ENCODE data around the gene ATAD1.
"Not testable (repeated sequence)": the region's sequence is repeated elsewhere in the genome, so short reads cannot be mapped to it uniquely, and the experiment has no call there.

ATAD1 gene

DNA sequence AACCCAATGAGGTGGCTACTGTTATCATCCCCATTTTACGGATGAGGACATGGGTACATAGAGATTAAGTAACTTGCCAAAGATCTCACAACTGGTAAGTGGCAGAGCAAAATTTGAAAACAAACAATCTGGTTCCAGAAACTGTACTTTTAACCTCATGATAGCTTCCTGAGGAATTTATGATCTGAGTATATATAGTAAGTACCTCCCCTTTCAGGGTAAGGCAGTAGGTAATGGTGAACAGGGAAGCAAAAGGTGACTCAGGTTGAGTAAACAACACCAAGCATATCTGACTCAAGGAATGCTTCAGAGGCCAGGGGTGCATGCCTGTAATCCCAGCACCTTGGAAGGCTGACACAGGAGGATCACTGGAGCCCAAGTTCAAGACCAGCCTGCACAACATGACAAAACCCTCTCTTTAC lies 24.2 kb upstream of the ATAD1 start:
- H3K27me3 ChIP-seq (ENCODE audit: insufficient read depth, low read length) = no peaks in the 10 kb centered on the region
- no peak overlapping the region for H2AFZ ChIP-seq (ENCODE audit: low read depth, low read length)
- no peaks in the 10 kb centered on the region for H3K36me3 ChIP-seq (ENCODE audit: insufficient read depth, low read length)
- H3K4me1 ChIP-seq (ENCODE audit: insufficient read depth, low read length) = no peaks in the 10 kb centered on the region
- no peak overlapping the region for H3K4me3 ChIP-seq (ENCODE audit: low read length)
- no peaks in the 10 kb centered on the region for H3K9me3 ChIP-seq (ENCODE audit: low read length)

GRCh38 chr10:87841186-87841585 lies 23.2 kb upstream of the ATAD1 start:
- H3K36me3 ChIP-seq (ENCODE audit: insufficient read depth, low read length) = no peaks in the 10 kb centered on the region
- H3K9me3 ChIP-seq (ENCODE audit: low read length) = no peaks in the 10 kb centered on the region
- H3K4me1 ChIP-seq (ENCODE audit: insufficient read depth, low read length) = no peaks in the 10 kb centered on the region
- no peak overlapping the region for H3K4me3 ChIP-seq (ENCODE audit: low read length)
- no peaks in the 10 kb centered on the region for H3K27me3 ChIP-seq (ENCODE audit: insufficient read depth, low read length)
- H2AFZ ChIP-seq (ENCODE audit: low read depth, low read length) = no peak overlapping the region

- Histone ChIP-seq H2AFZ (ENCODE audit: low read depth, low read length) (no peak overlapping the region), H3K27me3 (ENCODE audit: insufficient read depth, low read length) (no peaks in the 10 kb centered on the region), H3K4me3 (ENCODE audit: low read length) (no peak overlapping the region), H3K9me3 (ENCODE audit: low read length) (no peaks in the 10 kb centered on the region), H3K36me3 (ENCODE audit: insufficient read depth, low read length) (no peaks in the 10 kb centered on the region), H3K4me1 (ENCODE audit: insufficient read depth, low read length) (no peaks in the 10 kb centered on the region)
Measured at GRCh38 chr10:87838650-87839049, 20.6 kb upstream of the ATAD1 start.

DNA sequence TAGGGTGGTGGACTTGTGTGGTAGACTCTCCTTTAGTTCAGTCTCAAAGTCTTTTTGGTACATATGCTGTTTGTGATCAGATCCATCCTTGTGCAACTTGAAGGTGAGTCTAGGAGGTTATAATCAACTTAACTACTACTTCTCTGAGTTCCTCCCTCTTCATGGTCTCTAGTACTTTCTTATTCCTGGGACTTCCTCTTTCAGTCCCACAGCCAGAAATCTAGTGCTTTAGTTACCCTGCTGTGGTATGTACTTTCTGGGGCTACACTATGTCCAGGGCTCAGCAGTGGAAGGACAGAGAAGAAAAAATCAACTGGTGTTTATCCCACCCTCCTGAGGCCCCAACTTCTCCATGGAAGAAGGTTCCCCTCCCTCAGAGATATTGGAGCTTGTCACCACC lies 19.4 kb upstream of the ATAD1 start:
- Histone ChIP-seq H3K36me3 (ENCODE audit: insufficient read depth, low read length) (no peaks in the 10 kb centered on the region), H3K27me3 (ENCODE audit: insufficient read depth, low read length) (no peaks in the 10 kb centered on the region), H3K9me3 (ENCODE audit: low read length) (no peaks in the 10 kb centered on the region), H3K4me3 (ENCODE audit: low read length) (no peak overlapping the region), H2AFZ (ENCODE audit: low read depth, low read length) (no peak overlapping the region), H3K4me1 (ENCODE audit: insufficient read depth, low read length) (no peaks in the 10 kb centered on the region)

- Histone ChIP-seq H3K4me3 (ENCODE audit: low read length) (no peak overlapping the region), H3K36me3 (ENCODE audit: insufficient read depth, low read length) (no peaks in the 10 kb centered on the region), H3K9me3 (ENCODE audit: low read length) (no peaks in the 10 kb centered on the region), H3K27me3 (ENCODE audit: insufficient read depth, low read length) (no peaks in the 10 kb centered on the region), H3K4me1 (ENCODE audit: insufficient read depth, low read length) (no peaks in the 10 kb centered on the region), H2AFZ (ENCODE audit: low read depth, low read length) (no peak overlapping the region)
Measured at GRCh38 chr10:87836098-87836497, 18.1 kb upstream of the ATAD1 start.

DNA sequence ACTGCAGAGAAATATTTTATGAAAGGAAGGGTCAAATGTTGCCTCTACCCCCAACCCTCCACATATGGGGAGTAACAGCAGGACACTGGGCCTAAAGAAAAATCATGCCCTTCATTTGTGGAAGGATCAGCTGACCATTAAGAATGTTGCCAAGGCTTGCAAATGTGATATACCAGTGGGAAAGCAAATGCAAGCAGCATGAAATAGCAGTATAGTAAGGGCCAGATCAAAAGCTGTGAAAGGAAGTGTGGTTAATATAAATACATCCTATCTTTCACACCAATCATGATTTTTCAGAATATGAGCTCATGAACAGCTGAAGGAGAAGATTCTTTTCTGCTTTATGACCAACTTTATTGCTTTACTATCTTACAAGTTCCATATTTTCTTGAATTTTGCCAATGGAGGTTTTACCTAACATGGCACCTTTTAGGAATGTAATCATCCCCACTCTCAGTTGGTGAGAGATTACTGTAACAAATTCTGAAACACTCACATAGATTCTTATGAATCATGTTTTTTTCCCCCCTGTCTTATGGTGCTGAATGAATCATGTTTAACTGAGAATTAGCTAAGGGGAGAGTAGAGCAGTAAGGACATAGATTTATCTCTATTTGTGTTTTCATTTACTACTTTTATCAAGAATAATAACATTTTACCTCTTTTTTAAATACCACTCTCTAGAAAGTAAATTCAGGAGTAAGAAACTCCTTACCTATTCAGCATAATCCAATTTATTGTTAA lies 12.1 kb upstream of the ATAD1 start:
- H2AFZ ChIP-seq (ENCODE audit: low read depth, low read length) = no peak overlapping the region
- no peaks in the 10 kb centered on the region for H3K36me3 ChIP-seq (ENCODE audit: insufficient read depth, low read length)
- no peaks in the 10 kb centered on the region for H3K27me3 ChIP-seq (ENCODE audit: insufficient read depth, low read length)
- peaks cover 1% of the 10 kb centered on the region for H3K9me3 ChIP-seq (ENCODE audit: low read length)
- no peak overlapping the region for H3K4me3 ChIP-seq (ENCODE audit: low read length)
- no peaks in the 10 kb centered on the region for H3K4me1 ChIP-seq (ENCODE audit: insufficient read depth, low read length)

DNA sequence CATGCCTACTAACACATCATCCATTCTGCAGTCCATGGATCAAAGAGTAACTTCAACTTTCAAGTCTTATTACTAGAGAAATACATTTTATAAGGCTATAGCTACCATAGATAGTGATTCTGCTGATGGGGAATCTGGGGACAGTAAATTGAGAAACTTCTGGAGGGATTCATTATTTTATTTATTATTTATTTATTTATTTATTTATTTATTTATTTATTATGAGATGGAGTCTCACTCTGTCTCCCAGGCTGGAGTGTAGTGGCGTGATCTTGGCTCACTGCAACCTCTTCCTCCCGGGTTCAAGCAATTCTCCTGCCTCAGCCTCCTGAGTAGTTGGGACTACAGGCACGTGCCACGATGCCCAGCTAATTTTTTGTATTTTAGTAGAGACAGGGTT lies 11.0 kb upstream of the ATAD1 start:
- H3K36me3 ChIP-seq (ENCODE audit: insufficient read depth, low read length); H3K4me3 ChIP-seq (ENCODE audit: low read length); H3K27me3 ChIP-seq (ENCODE audit: insufficient read depth, low read length); H3K4me1 ChIP-seq (ENCODE audit: insufficient read depth, low read length); H2AFZ ChIP-seq (ENCODE audit: low read depth, low read length); H3K9me3 ChIP-seq (ENCODE audit: low read length): not testable (repeated sequence)

DNA sequence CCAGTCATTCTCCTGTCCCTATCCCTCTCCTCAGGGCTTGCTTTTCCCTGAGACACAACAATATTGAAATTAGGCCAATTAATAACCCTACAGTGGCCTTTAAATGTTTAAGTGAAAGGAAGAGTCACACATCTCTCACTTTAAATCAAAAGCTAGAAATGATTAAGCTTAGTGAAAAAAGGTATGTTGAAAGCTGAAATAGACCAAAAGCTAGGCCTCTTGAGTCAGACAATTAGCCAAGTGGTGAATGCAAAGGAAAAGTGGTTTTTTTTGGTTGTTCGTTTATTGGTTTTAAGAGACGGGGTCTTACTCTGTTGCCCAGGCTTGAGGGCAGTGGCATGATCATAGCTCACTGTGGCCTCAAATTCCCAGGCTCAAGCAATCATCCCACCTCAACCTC lies 9.7 kb upstream of the ATAD1 start:
- Histone ChIP-seq H3K9me3 (ENCODE audit: low read length) (peaks cover 1% of the 10 kb centered on the region), H3K4me3 (ENCODE audit: low read length) (no peak overlapping the region), H2AFZ (ENCODE audit: low read depth, low read length) (no peak overlapping the region), H3K27me3 (ENCODE audit: insufficient read depth, low read length) (no peaks in the 10 kb centered on the region), H3K36me3 (ENCODE audit: insufficient read depth, low read length) (no peaks in the 10 kb centered on the region), H3K4me1 (ENCODE audit: insufficient read depth, low read length) (no peaks in the 10 kb centered on the region)

DNA sequence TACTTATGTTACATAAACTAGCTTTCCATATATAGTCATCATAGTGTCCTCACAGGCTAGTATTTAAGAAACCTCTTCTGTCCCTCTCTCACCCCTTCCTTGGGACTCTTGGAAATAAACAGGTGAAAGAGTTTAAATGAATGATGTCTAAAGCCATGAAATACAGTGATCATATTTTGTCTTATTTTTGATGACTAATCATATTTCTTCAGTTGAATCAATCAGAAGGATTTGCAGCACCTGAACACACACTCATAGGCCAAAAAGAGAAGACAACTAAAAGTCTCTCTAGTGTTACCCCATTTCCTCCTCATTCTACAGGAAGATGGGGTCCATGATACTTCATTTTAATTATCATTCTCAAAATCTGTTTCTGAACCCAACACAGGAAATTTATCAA lies 8.6 kb upstream of the ATAD1 start:
- H2AFZ ChIP-seq (ENCODE audit: low read depth, low read length) = no peak overlapping the region
- no peak overlapping the region for H3K4me3 ChIP-seq (ENCODE audit: low read length)
- no peaks in the 10 kb centered on the region for H3K36me3 ChIP-seq (ENCODE audit: insufficient read depth, low read length)
- peaks cover 1% of the 10 kb centered on the region for H3K9me3 ChIP-seq (ENCODE audit: low read length)
- no peaks in the 10 kb centered on the region for H3K4me1 ChIP-seq (ENCODE audit: insufficient read depth, low read length)
- no peaks in the 10 kb centered on the region for H3K27me3 ChIP-seq (ENCODE audit: insufficient read depth, low read length)

- no peaks in the 10 kb centered on the region for H3K27me3 ChIP-seq (ENCODE audit: insufficient read depth, low read length)
- no peaks in the 10 kb centered on the region for H3K9me3 ChIP-seq (ENCODE audit: low read length)
- H3K4me3 ChIP-seq (ENCODE audit: low read length) = no peak overlapping the region
- H3K36me3 ChIP-seq (ENCODE audit: insufficient read depth, low read length) = no peaks in the 10 kb centered on the region
- H2AFZ ChIP-seq (ENCODE audit: low read depth, low read length) = no peak overlapping the region
- H3K4me1 ChIP-seq (ENCODE audit: insufficient read depth, low read length) = peaks cover 13% of the 10 kb centered on the region
Measured at GRCh38 chr10:87819289-87819585, 1.2 kb upstream of the ATAD1 start.

DNA sequence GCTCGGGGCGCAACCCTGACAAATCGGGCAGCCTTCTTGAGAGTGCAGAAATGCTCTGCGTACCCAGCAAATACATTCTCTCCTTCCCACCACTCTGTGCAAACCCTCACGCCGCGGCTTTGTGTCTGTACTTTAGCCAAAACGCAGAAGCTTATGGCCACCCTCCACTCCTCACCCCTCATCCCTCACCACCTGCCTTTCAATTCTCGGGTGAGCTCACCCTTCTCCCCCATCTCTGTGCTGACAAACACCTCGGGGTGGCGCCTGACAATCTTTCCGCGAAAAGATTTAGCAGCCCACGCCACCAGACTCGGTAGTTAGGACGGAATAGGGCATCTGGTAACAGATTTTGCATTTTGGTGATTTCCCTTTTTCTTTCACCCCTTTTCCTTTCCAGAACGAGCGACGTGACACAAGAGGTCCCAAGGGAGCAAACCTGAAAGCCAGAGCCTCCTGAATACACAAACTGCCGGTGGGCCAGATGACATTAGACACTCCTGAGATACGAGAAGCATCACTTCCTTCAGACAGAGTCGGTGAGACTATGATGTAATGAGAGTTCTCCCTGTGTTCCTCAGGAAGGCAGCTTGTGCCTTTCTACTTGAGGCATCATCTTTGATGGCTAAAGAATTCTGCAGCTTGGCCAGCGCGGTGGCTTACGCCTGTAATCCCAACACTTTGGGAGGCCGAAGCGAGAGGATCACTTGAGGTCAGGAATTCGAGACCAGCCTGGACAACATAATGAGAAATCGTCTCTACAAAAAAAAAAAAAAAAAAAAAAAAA lies 671 bp upstream of the ATAD1 start:
- peak overlapping the region; percentile 82 for H3K4me3 ChIP-seq (ENCODE audit: low read length)
- H3K36me3 ChIP-seq (ENCODE audit: insufficient read depth, low read length) = no peaks in the 10 kb centered on the region
- H3K9me3 ChIP-seq (ENCODE audit: low read length) = no peaks in the 10 kb centered on the region
- H3K4me1 ChIP-seq (ENCODE audit: insufficient read depth, low read length) = peaks cover 13% of the 10 kb centered on the region
- H2AFZ ChIP-seq (ENCODE audit: low read depth, low read length) = peak overlapping the region; percentile 87
- H3K27me3 ChIP-seq (ENCODE audit: insufficient read depth, low read length) = no peaks in the 10 kb centered on the region

GRCh38 chr10:87816898-87817608 lies 973 bp downstream of the ATAD1 start:
- H2AFZ ChIP-seq (ENCODE audit: low read depth, low read length) = no peak overlapping the region
- peaks cover 13% of the 10 kb centered on the region for H3K4me1 ChIP-seq (ENCODE audit: insufficient read depth, low read length)
- H3K9me3 ChIP-seq (ENCODE audit: low read length) = peaks cover 3% of the 10 kb centered on the region
- H3K27me3 ChIP-seq (ENCODE audit: insufficient read depth, low read length) = no peaks in the 10 kb centered on the region
- peaks cover 12% of the 10 kb centered on the region for H3K36me3 ChIP-seq (ENCODE audit: insufficient read depth, low read length)
- H3K4me3 ChIP-seq (ENCODE audit: low read length) = peak overlapping the region; percentile 82

DNA sequence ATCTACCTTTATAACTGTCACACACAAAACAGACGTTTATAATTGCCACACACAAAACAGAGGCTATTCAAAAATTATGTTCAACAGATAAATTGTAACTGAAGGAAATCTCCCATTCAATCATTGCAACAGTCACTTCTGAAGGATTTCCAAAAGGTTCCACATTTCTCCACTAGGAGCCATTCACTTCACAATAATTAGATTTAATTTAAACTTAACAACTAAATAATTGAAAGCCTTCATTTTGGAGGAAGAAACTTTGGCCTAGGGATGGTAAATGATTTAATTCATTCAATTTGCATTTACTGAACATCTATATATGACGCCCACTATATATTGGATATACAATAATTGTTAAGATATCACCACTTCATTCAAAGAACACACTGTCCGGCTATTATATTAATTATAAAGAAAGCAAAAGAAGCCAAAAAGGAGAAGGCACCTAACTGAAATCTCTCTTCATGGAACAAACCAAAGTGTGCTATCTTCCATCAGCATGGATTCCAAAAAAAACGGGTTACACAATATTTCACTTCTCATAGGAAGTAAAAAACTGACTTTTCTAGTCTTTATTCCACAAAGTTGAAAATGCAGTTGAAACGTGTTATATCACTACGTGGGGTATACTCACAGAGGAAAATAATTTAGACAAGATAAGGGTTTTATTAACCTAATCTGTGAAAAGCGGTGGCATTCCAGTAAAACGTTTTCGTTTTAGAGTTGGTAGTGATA lies 1.7 kb downstream of the ATAD1 start:
- peaks cover 13% of the 10 kb centered on the region for H3K4me1 ChIP-seq (ENCODE audit: insufficient read depth, low read length)
- H3K36me3 ChIP-seq (ENCODE audit: insufficient read depth, low read length) = peaks cover 19% of the 10 kb centered on the region
- H3K27me3 ChIP-seq (ENCODE audit: insufficient read depth, low read length) = no peaks in the 10 kb centered on the region
- H3K9me3 ChIP-seq (ENCODE audit: low read length) = peaks cover 3% of the 10 kb centered on the region
- H2AFZ ChIP-seq (ENCODE audit: low read depth, low read length) = no peak overlapping the region
- H3K4me3 ChIP-seq (ENCODE audit: low read length) = peak overlapping the region; percentile 82

Measured in neuron (in vitro differentiated cells).